Measurements from ENCODE around the gene XXYLT1. TPM values are rescaled to one million over a fixed set of nuclear protein-coding genes. Genes with fewer than 3 reads are reported as not detected.
A peak's percentile ranks its signal among the peaks of the same experiment; 100 is the strongest.

Gene XXYLT1
- total and polyA plus RNA-seq, 9 of the 15 experiments (the other 6 are each of a cell fraction or from before 2014, with no cell fraction given), result 1.9 to 18.9 (median 15.0) TPM

GRCh38 chr3:195257454-195258448 is 13.2 kb downstream of the XXYLT1 start:
- TF ChIP-seq POLR2G (IDR thresholded peaks at IDR 0.05; ENCODE audit: low read depth, low read length) (peak; percentile 38; the same call in 1 of the 2 replicates), FOXK2 (conservative IDR thresholded peaks at IDR 0.05 in 1 of 2, IDR thresholded peaks at IDR 0.05 in 1 of 2; ENCODE audit: low read depth in 2 of 2) (no peak), RBFOX2 (IDR thresholded peaks at IDR 0.05; ENCODE audit: low read depth, low read length) (peak; percentile 43)
- no peak overlapping the region for H3K27ac ChIP-seq (ENCODE audit: extremely low read depth, low read depth, low read length)
- no peak overlapping the region for H2AFZ ChIP-seq (ENCODE audit: low read depth, low read length)
- in situ Hi-C loops (cut with MboI), result no loop called here
- 0 out of 3 replicates have a peak, but pooled peaks cover 9% of the 10 kb centered on the region for H3K36me3 ChIP-seq (ENCODE audit: control insufficient read depth, insufficient read depth, low read length)
- CTCF ChIA-PET (ENCODE audit: low intra/inter-chr PET ratio), result no interaction called here
- no peaks in the 10 kb centered on the region for H3K9me3 ChIP-seq (replicated peaks; ENCODE audit: control insufficient read depth, insufficient read depth, low read depth, low read length)
- no peak overlapping the region for H3K4me2 ChIP-seq (ENCODE audit: insufficient read depth, low read length)
- no peaks in the 10 kb centered on the region for H4K20me1 ChIP-seq (replicated peaks; ENCODE audit: control insufficient read depth, insufficient read depth, low read length)
- H3K27me3 ChIP-seq (ENCODE audit: control insufficient read depth in 2 of 2, insufficient read depth in 2 of 2, low read length in 2 of 2), result no peaks in the 10 kb centered on the region
- H3K4me1 ChIP-seq (replicated peaks in 1 of 2; ENCODE audit: control insufficient read depth in 2 of 2, insufficient read depth in 2 of 2, low read length in 2 of 2), result peaks cover 12 to 46% of the 10 kb centered on the region in 2 experiments
- H3K4me3 ChIP-seq, result no peak overlapping the region
- peak overlapping the region in 1 of 2 experiments; percentile 59; a peak in 2 of 4 replicates for H3K9ac ChIP-seq (ENCODE audit: insufficient read depth in 1 of 2, low read depth in 2 of 2, low read length in 2 of 2)
- BruUV-seq (replicated peaks), result no TSS peak
- intact Hi-C loops (cut with micrococcal nuclease), result loop anchor here (5.0 kb wide), 1 partner anchor 140 kb away; no protein-coding TSS in a partner anchor
- ATAC-seq (no peak), DNase-seq (ENCODE audit: extremely low read depth in 1 of 4, low spot score in 3 of 4) (no peak), FAIRE-seq (no peak)
- POLR2A ChIA-PET, result interaction anchor here (0.8 to 1.1 kb wide), 2 partner anchors 9 to 96 kb away, joined by 3 read pairs; no protein-coding TSS in a partner anchor
- WGBS (ENCODE audit: insufficient coverage, low coverage, missing lambda C conversion rate), result 90% methylated on average over 13 of the region's 16 CpGs
- H3K9me1 ChIP-seq (ENCODE audit: control insufficient read depth, insufficient read depth, low read length), result no peaks in the 10 kb centered on the region
- peaks cover 25% of the 10 kb centered on the region for H3K79me2 ChIP-seq (ENCODE audit: control insufficient read depth, insufficient read depth, low read length)

Measured in K562 (cell line).